ENCODE results near the gene CNOT6. TPM values are rescaled to one million over a fixed set of nuclear protein-coding genes. Genes with fewer than 3 reads are reported as not detected.
"Not testable (repeated sequence)": the region's sequence is repeated elsewhere in the genome, so short reads cannot be mapped to it uniquely, and the experiment has no call there.

The CNOT6 gene
- total RNA-seq, 1 experiment from 2014 or later: 10.6 TPM

GRCh38 chr5:180499684-180500083 lies 5.5 kb downstream of the CNOT6 start:
- H3K9me3 ChIP-seq (ENCODE audit: low read length): no peaks in the 10 kb centered on the region
- H3F3A ChIP-seq (ENCODE audit: low read length, unreplicated experiment): no peaks in the 10 kb centered on the region
- no peak for TF ChIP-seq EZH2phosphoT487 (IDR thresholded peaks at IDR 0.05; ENCODE audit: borderline replicate concordance, low read length)
- TF ChIP-seq CTCF (conservative IDR thresholded peaks at IDR 0.05; ENCODE audit: low read depth, low read length): no peak
- TF ChIP-seq EZH2 (IDR thresholded peaks at IDR 0.05; ENCODE audit: low read length, unreplicated experiment): no peak
- intact Hi-C loops (cut with micrococcal nuclease): loop anchor here (10.0 kb wide), 1 partner anchor 105 kb away; no protein-coding TSS in a partner anchor
- POLR2A ChIA-PET (ENCODE audit: unreplicated experiment): no interaction called here
- H3K9ac ChIP-seq (ENCODE audit: low read length): no peak overlapping the region
- DNase-seq (no peak), ATAC-seq (peak; percentile 59)
- no peaks in the 10 kb centered on the region for H3K27me3 ChIP-seq (ENCODE audit: low read length)
- H3K9me2 ChIP-seq (replicated peaks; ENCODE audit: low read length): no peaks in the 10 kb centered on the region
- peaks cover 5% of the 10 kb centered on the region; the same call in 1 of the 2 replicates for H3K36me3 ChIP-seq (ENCODE audit: low read depth, low read length)
- CTCF ChIA-PET: no interaction called here
- H3K27ac ChIP-seq (ENCODE audit: low read length): no peak overlapping the region
- no TSS peak for BruUV-seq (replicated peaks)
- peaks cover 18% of the 10 kb centered on the region for H3K4me1 ChIP-seq (ENCODE audit: insufficient read depth, low read length)
- H3K4me2 ChIP-seq (ENCODE audit: low read length): no peak overlapping the region
- H2AFZ ChIP-seq (ENCODE audit: low read length): no peak overlapping the region
- H3K79me2 ChIP-seq (ENCODE audit: low read length): peaks cover 100% of the 10 kb centered on the region
- peaks cover 28% of the 10 kb centered on the region; the same call in 1 of the 2 replicates for H4K20me1 ChIP-seq (ENCODE audit: low read length)
- no peak overlapping the region for H3K4me3 ChIP-seq (ENCODE audit: low read length)

- H3K9me3 ChIP-seq (ENCODE audit: low read length); H3K27me3 ChIP-seq (ENCODE audit: low read length); H3K4me3 ChIP-seq (ENCODE audit: low read length); DNase-seq; H3K4me2 ChIP-seq (ENCODE audit: low read length); H3K27ac ChIP-seq (ENCODE audit: low read length); H3K9me2 ChIP-seq (replicated peaks; ENCODE audit: low read length); H2AFZ ChIP-seq (ENCODE audit: low read length); H3F3A ChIP-seq (ENCODE audit: low read length, unreplicated experiment); ATAC-seq; POLR2A ChIA-PET (ENCODE audit: unreplicated experiment); H3K9ac ChIP-seq (ENCODE audit: low read length); H3K36me3 ChIP-seq (ENCODE audit: low read depth, low read length); BruUV-seq (replicated peaks); CTCF ChIA-PET; intact Hi-C loops (cut with micrococcal nuclease): not testable (repeated sequence)
- peaks cover 98% of the 10 kb centered on the region for H3K79me2 ChIP-seq (ENCODE audit: low read length)
- peaks cover 18% of the 10 kb centered on the region for H3K4me1 ChIP-seq (ENCODE audit: insufficient read depth, low read length)
- peaks cover 28% of the 10 kb centered on the region; the same call in 1 of the 2 replicates for H4K20me1 ChIP-seq (ENCODE audit: low read length)
Measured at GRCh38 chr5:180500300-180500699, 6.1 kb downstream of the CNOT6 start.

GRCh38 chr5:180507661-180508060 lies 13.5 kb downstream of the CNOT6 start:
- Histone ChIP-seq H3K4me2 (ENCODE audit: low read length) (no peak overlapping the region), H3K9me3 (ENCODE audit: low read length) (no peaks in the 10 kb centered on the region), H3K79me2 (ENCODE audit: low read length) (peaks cover 84% of the 10 kb centered on the region), H2AFZ (ENCODE audit: low read length) (no peak overlapping the region), H4K20me1 (ENCODE audit: low read length) (0 out of 2 replicates have a peak, but pooled peaks cover 5% of the 10 kb centered on the region), H3K9ac (ENCODE audit: low read length) (no peak overlapping the region), H3F3A (ENCODE audit: low read length, unreplicated experiment) (no peaks in the 10 kb centered on the region), H3K27me3 (ENCODE audit: low read length) (no peaks in the 10 kb centered on the region), H3K4me3 (ENCODE audit: low read length) (no peak overlapping the region), H3K9me2 (replicated peaks; ENCODE audit: low read length) (no peaks in the 10 kb centered on the region), H3K4me1 (ENCODE audit: insufficient read depth, low read length) (no peaks in the 10 kb centered on the region; the same call in 1 of the 2 replicates), H3K27ac (ENCODE audit: low read length) (no peak overlapping the region), H3K36me3 (ENCODE audit: low read depth, low read length) (no peaks in the 10 kb centered on the region)
- ChIA-PET CTCF (no interaction called here), POLR2A (ENCODE audit: unreplicated experiment) (no interaction called here)
- intact Hi-C loops (cut with micrococcal nuclease): no loop called here
- ATAC-seq (no peak), DNase-seq (no peak)
- BruUV-seq (replicated peaks): no TSS peak
- TF ChIP-seq CTCF (conservative IDR thresholded peaks at IDR 0.05; ENCODE audit: low read depth, low read length) (no peak), EZH2phosphoT487 (IDR thresholded peaks at IDR 0.05; ENCODE audit: borderline replicate concordance, low read length) (no peak), EZH2 (IDR thresholded peaks at IDR 0.05; ENCODE audit: low read length, unreplicated experiment) (no peak)

Measured in PC-3 (cell line).